Measurements from ENCODE around the gene REPS1. TPM values are rescaled to one million over a fixed set of nuclear protein-coding genes. Genes with fewer than 3 reads are reported as not detected.

Gene REPS1
- total RNA-seq, 5 donors from 2014 or later (not counting 1 experiment from before 2014, with no cell fraction given), result 43.6 to 71.3 (median 46.5) TPM

GRCh38 chr6:138963531-138963930 is 24.5 kb downstream of the REPS1 start:
- Histone ChIP-seq H3K36me3 (ENCODE audit: control insufficient read depth in 2 of 2, extremely low read depth in 1 of 2, insufficient read depth in 1 of 2, low read length in 1 of 2) (no peaks in the 10 kb centered on the region), H3K27ac (ENCODE audit: low read length) (no peak overlapping the region), H3K27me3 (replicated peaks in 1 of 2; ENCODE audit: control insufficient read depth in 2 of 2, extremely low read depth in 1 of 2, insufficient read depth in 2 of 2, low read length in 1 of 2) (no peaks in the 10 kb centered on the region), H3K4me1 (ENCODE audit: control insufficient read depth in 1 of 2, extremely low read depth in 1 of 2, insufficient read depth in 2 of 2, low read length in 2 of 2) (peaks cover 3 to 19% of the 10 kb centered on the region in 2 experiments), H3K9me3 (no peaks in the 10 kb centered on the region), H3K4me3 (ENCODE audit: control insufficient read depth in 1 of 2, extremely low read depth in 1 of 2, low read length in 1 of 2) (no peak overlapping the region)
- no peaks in the 10 kb centered on the region for H3K36me3 Mint-ChIP-seq
- H3K4me1 Mint-ChIP-seq, result peaks cover 42 to 66% (median 58%) of the 10 kb centered on the region in 3 donors
- WGBS (ENCODE audit: insufficient coverage), result 100% methylated on average over 3 of the region's 3 CpGs
- no peak for ATAC-seq (replicated peaks in 1 of 4)
- no peaks in the 10 kb centered on the region for H3K27me3 Mint-ChIP-seq
- no peak for DNase-seq
- H3K9me3 Mint-ChIP-seq, result no peaks in the 10 kb centered on the region
- POLR2A ChIA-PET, result no interaction called here
- H3K27ac Mint-ChIP-seq, result no peak overlapping the region
- CTCF ChIA-PET, result interaction anchor here (0.7 to 1.6 kb wide), 3 partner anchors 14 to 346 kb away, joined by 3 read pairs; no protein-coding TSS in a partner anchor
- no peak overlapping the region for H3K4me3 Mint-ChIP-seq

DNA sequence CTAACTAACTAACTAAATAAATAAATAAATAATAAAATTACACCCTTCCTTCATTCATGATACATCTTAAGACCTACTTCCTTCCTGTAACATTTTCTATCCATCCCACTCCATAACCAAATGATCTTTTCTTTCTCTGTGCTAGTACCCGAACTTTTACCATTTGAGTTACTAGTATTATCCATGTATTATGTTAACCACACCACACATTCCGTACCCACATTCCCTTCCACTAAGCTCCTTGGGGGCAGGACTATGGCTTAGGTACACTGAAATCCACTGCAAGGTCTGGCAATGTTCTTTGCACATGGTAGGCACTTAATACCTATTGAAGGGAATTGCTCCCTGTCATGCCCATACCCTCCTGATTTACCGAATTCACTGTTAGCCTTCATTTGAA is 24.9 kb downstream of the REPS1 start:
- DNase-seq (no peak), ATAC-seq (replicated peaks in 1 of 4) (no peak)
- H3K27ac Mint-ChIP-seq, result no peak overlapping the region
- H3K4me3 ChIP-seq (ENCODE audit: control insufficient read depth in 1 of 2, extremely low read depth in 1 of 2, low read length in 1 of 2), result no peak overlapping the region
- no peak overlapping the region for H3K27ac ChIP-seq (ENCODE audit: low read length)
- H3K9me3 Mint-ChIP-seq, result no peaks in the 10 kb centered on the region
- peaks cover 7 to 22% of the 10 kb centered on the region in 2 experiments for H3K4me1 ChIP-seq (ENCODE audit: control insufficient read depth in 1 of 2, extremely low read depth in 1 of 2, insufficient read depth in 2 of 2, low read length in 2 of 2)
- H3K4me3 Mint-ChIP-seq, result no peak overlapping the region
- ChIA-PET POLR2A (no interaction called here), CTCF (interaction anchor here in 1 of 2 donors (1.6 kb wide), 1 partner anchor 14 kb away, joined by 3 read pairs; no protein-coding TSS in a partner anchor)
- H3K9me3 ChIP-seq, result no peaks in the 10 kb centered on the region
- no peaks in the 10 kb centered on the region for H3K36me3 Mint-ChIP-seq
- no peaks in the 10 kb centered on the region for H3K36me3 ChIP-seq (ENCODE audit: control insufficient read depth in 2 of 2, extremely low read depth in 1 of 2, insufficient read depth in 1 of 2, low read length in 1 of 2)
- no peaks in the 10 kb centered on the region for H3K27me3 Mint-ChIP-seq
- H3K4me1 Mint-ChIP-seq, result peaks cover 47 to 67% (median 59%) of the 10 kb centered on the region in 3 donors
- WGBS (ENCODE audit: insufficient coverage), result no CpG with 5 or more reads among the region's 3 CpGs
- no peaks in the 10 kb centered on the region for H3K27me3 ChIP-seq (replicated peaks in 1 of 2; ENCODE audit: control insufficient read depth in 2 of 2, extremely low read depth in 1 of 2, insufficient read depth in 2 of 2, low read length in 1 of 2)

DNA sequence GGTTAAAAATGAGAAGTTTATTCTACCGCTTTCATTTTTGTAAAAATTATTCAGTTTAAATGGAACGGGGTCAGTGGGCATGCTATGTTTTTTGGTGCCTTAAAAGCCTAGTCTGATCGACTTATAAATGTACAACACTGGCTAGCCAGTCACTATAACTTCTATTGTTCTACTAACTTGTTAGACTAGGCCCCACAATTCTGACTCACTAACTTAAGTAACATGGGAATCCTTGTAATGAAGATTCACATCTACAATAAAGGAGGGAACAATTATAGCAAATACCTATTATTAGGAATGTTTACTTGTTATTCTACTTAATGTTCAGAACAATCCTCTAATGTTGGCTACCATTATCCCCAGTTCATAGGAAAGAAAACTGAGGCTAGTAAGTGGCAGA is 28.5 kb downstream of the REPS1 start:
- H3K4me3 Mint-ChIP-seq, result peak overlapping the region in 1 of 3 donors; percentile 21
- H3K27ac Mint-ChIP-seq, result peak overlapping the region in 1 of 2 donors; percentile 35
- H3K4me1 Mint-ChIP-seq, result peaks cover 59 to 67% (median 64%) of the 10 kb centered on the region in 3 donors

DNA sequence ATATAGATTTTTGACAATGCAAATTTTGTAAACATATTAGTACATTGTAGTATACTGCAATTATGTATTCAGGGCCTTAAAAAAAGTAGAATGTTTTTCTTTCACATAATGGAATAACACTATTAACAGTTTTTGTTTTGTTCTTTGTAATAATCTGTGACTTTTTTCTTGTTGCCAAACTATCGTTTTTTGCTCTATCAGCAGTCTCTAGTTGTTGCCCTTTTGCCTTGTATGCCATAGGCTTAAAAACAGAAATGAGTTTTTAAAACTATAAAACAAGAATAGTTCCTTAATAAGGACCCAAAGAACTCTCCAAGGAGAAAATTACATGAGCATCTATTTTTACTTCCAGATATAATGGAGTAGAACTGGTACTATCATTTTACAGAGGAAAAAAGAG is 29.5 kb downstream of the REPS1 start:
- POLR2A ChIA-PET, result interaction anchor here in 1 of 2 donors (0.9 kb wide), 1 partner anchor 16 kb away, joined by 3 read pairs; no protein-coding TSS in a partner anchor
- peaks cover 6% of the 10 kb centered on the region for H3K36me3 Mint-ChIP-seq
- CTCF ChIA-PET, result interaction anchor here in 1 of 2 donors (0.9 kb wide), 1 partner anchor 33 kb away, joined by 3 read pairs; no protein-coding TSS in a partner anchor

More for the DNA sequence above, 28.5 kb downstream of the REPS1 start:
- Histone ChIP-seq H3K4me3 (ENCODE audit: control insufficient read depth in 1 of 2, extremely low read depth in 1 of 2, low read length in 1 of 2) (no peak overlapping the region), H3K27ac (ENCODE audit: low read length) (no peak overlapping the region), H3K36me3 (ENCODE audit: control insufficient read depth in 2 of 2, extremely low read depth in 1 of 2, insufficient read depth in 1 of 2, low read length in 1 of 2) (no peaks in the 10 kb centered on the region), H3K27me3 (replicated peaks in 1 of 2; ENCODE audit: control insufficient read depth in 2 of 2, extremely low read depth in 1 of 2, insufficient read depth in 2 of 2, low read length in 1 of 2) (no peaks in the 10 kb centered on the region), H3K4me1 (ENCODE audit: control insufficient read depth in 1 of 2, extremely low read depth in 1 of 2, insufficient read depth in 2 of 2, low read length in 2 of 2) (peaks cover 7 to 19% of the 10 kb centered on the region in 2 experiments), H3K9me3 (no peaks in the 10 kb centered on the region)
- no peaks in the 10 kb centered on the region for H3K9me3 Mint-ChIP-seq
- WGBS (ENCODE audit: insufficient coverage), result no CpG with 5 or more reads among the region's 3 CpGs
- DNase-seq, result no peak
- H3K36me3 Mint-ChIP-seq, result no peaks in the 10 kb centered on the region
- ATAC-seq (replicated peaks in 1 of 4), result no peak
- H3K27me3 Mint-ChIP-seq, result no peaks in the 10 kb centered on the region
- ChIA-PET CTCF (no interaction called here), POLR2A (interaction anchor here in 1 of 2 donors (0.9 kb wide), 1 partner anchor 15 kb away, joined by 3 read pairs; no protein-coding TSS in a partner anchor)

DNA sequence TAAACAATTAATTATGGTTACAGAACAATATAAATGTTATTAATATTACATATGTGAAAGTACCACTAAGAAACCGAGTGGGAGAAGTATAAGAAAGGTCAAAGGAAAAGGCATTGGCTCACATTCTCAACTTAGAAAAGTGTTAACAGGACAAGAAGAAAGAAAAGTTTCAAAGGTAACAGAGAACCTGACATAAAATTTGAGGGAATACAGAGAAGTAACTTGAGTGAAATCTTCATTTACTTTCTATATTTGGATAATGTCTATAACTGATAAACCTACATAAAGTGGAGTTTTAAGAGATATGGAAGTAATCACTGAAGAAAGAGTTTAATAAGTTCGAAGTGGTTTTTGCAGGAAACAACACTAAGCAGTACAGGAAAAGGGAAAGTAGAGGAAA is 30.1 kb downstream of the REPS1 start:
- POLR2A ChIA-PET, result interaction anchor here (0.5 to 0.6 kb wide), 2 partner anchors 14 to 345 kb away, joined by 3 to 4 read pairs; no protein-coding TSS in a partner anchor
- Histone ChIP-seq H3K36me3 (ENCODE audit: control insufficient read depth in 2 of 2, extremely low read depth in 1 of 2, insufficient read depth in 1 of 2, low read length in 1 of 2) (no peaks in the 10 kb centered on the region), H3K27me3 (replicated peaks in 1 of 2; ENCODE audit: control insufficient read depth in 2 of 2, extremely low read depth in 1 of 2, insufficient read depth in 2 of 2, low read length in 1 of 2) (no peaks in the 10 kb centered on the region), H3K4me1 (ENCODE audit: control insufficient read depth in 1 of 2, extremely low read depth in 1 of 2, insufficient read depth in 2 of 2, low read length in 2 of 2) (peaks cover 7 to 19% of the 10 kb centered on the region in 2 experiments), H3K4me3 (ENCODE audit: control insufficient read depth in 1 of 2, extremely low read depth in 1 of 2, low read length in 1 of 2) (no peak overlapping the region), H3K27ac (ENCODE audit: low read length) (no peak overlapping the region), H3K9me3 (no peaks in the 10 kb centered on the region)
- Mint-ChIP-seq H3K9me3 (no peaks in the 10 kb centered on the region), H3K27me3 (no peaks in the 10 kb centered on the region), H3K4me3 (peak overlapping the region in 1 of 3 donors; percentile 24), H3K36me3 (peaks cover 12% of the 10 kb centered on the region), H3K4me1 (peaks cover 72 to 81% (median 78%) of the 10 kb centered on the region in 3 donors), H3K27ac (peak overlapping the region; percentile 73 to 75)
- ATAC-seq (replicated peaks in 1 of 4), result peak in 2 of 4 experiments; percentile 32 to 46
- CTCF ChIA-PET, result no interaction called here
- 0% methylated on average over 1 of the region's 2 CpGs for WGBS (ENCODE audit: insufficient coverage)
- DNase-seq, result no peak

More for the DNA sequence above, 29.5 kb downstream of the REPS1 start:
- Histone ChIP-seq H3K4me1 (ENCODE audit: control insufficient read depth in 1 of 2, extremely low read depth in 1 of 2, insufficient read depth in 2 of 2, low read length in 2 of 2) (peaks cover 7 to 19% of the 10 kb centered on the region in 2 experiments), H3K9me3 (no peaks in the 10 kb centered on the region), H3K27me3 (replicated peaks in 1 of 2; ENCODE audit: control insufficient read depth in 2 of 2, extremely low read depth in 1 of 2, insufficient read depth in 2 of 2, low read length in 1 of 2) (no peaks in the 10 kb centered on the region), H3K4me3 (ENCODE audit: control insufficient read depth in 1 of 2, extremely low read depth in 1 of 2, low read length in 1 of 2) (no peak overlapping the region), H3K27ac (ENCODE audit: low read length) (no peak overlapping the region), H3K36me3 (ENCODE audit: control insufficient read depth in 2 of 2, extremely low read depth in 1 of 2, insufficient read depth in 1 of 2, low read length in 1 of 2) (no peaks in the 10 kb centered on the region)
- Mint-ChIP-seq H3K4me1 (peaks cover 65 to 74% (median 71%) of the 10 kb centered on the region in 3 donors), H3K27ac (peak overlapping the region; percentile 73), H3K27me3 (no peaks in the 10 kb centered on the region), H3K9me3 (no peaks in the 10 kb centered on the region), H3K4me3 (peak overlapping the region in 2 of 3 donors; percentile 3 to 24)
- no peak for ATAC-seq (replicated peaks in 1 of 4)
- no peak for DNase-seq
- no CpG with 5 or more reads among the region's 1 CpG for WGBS (ENCODE audit: insufficient coverage)

DNA sequence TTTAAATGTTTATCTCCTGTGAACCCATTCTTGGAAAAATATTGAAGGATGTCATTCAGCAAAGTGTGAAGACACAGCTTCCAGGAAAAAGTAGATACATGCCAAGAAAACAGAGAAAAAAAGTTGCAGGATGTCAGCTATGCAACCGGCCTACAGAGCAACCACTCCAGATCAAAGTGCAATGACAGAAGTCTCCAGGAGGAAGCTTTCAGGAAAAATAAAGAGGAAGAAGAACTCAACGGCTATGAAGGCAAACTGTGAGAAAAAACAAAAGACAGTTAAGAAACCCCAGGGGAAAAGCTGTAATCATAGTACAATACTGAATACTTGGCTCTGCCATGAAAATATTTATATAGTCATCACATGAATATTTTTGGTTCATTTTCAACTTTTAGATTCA is 30.6 kb downstream of the REPS1 start:
- Mint-ChIP-seq H3K4me3 (no peak overlapping the region), H3K27me3 (no peaks in the 10 kb centered on the region), H3K4me1 (peaks cover 74 to 82% (median 79%) of the 10 kb centered on the region in 3 donors), H3K27ac (peak overlapping the region in 1 of 2 donors; percentile 41), H3K36me3 (peaks cover 12% of the 10 kb centered on the region), H3K9me3 (no peaks in the 10 kb centered on the region)
- POLR2A ChIA-PET, result interaction anchor here (0.5 to 0.6 kb wide), 3 partner anchors 10 to 345 kb away, joined by 3 to 4 read pairs (median 3); no protein-coding TSS in a partner anchor
- H3K27ac ChIP-seq (ENCODE audit: low read length), result no peak overlapping the region
- no CpG with 5 or more reads among the region's 2 CpGs for WGBS (ENCODE audit: insufficient coverage)
- DNase-seq (no peak), ATAC-seq (replicated peaks in 1 of 4) (no peak)
- no peaks in the 10 kb centered on the region for H3K9me3 ChIP-seq
- H3K36me3 ChIP-seq (ENCODE audit: control insufficient read depth in 2 of 2, extremely low read depth in 1 of 2, insufficient read depth in 1 of 2, low read length in 1 of 2), result no peaks in the 10 kb centered on the region
- CTCF ChIA-PET, result no interaction called here
- peaks cover 7 to 19% of the 10 kb centered on the region in 2 experiments for H3K4me1 ChIP-seq (ENCODE audit: control insufficient read depth in 1 of 2, extremely low read depth in 1 of 2, insufficient read depth in 2 of 2, low read length in 2 of 2)
- no peak overlapping the region for H3K4me3 ChIP-seq (ENCODE audit: control insufficient read depth in 1 of 2, extremely low read depth in 1 of 2, low read length in 1 of 2)
- no peaks in the 10 kb centered on the region for H3K27me3 ChIP-seq (replicated peaks in 1 of 2; ENCODE audit: control insufficient read depth in 2 of 2, extremely low read depth in 1 of 2, insufficient read depth in 2 of 2, low read length in 1 of 2)

All from T-cell (primary cell).